B cell (primary cell): Measurements from ENCODE around the gene BIK.

Experiments used
- CTCF ChIP-seq: fragments of 200-600 bp; IDR thresholded peaks from one replicate; pipeline ENCODE4 v1.8.0; 2022; ENCODE audit warnings: antibody characterized with exemption, mild to moderate bottlenecking
- EZH2 ChIP-seq: IDR thresholded peaks from 2 replicates; pipeline ENCODE4 v1.6.1; 2012; ENCODE audit warnings: borderline replicate concordance, low read depth, mild to moderate bottlenecking, moderate library complexity, low read length; ENCODE audit not compliant: insufficient read depth, poor library complexity, severe bottlenecking

DNA sequence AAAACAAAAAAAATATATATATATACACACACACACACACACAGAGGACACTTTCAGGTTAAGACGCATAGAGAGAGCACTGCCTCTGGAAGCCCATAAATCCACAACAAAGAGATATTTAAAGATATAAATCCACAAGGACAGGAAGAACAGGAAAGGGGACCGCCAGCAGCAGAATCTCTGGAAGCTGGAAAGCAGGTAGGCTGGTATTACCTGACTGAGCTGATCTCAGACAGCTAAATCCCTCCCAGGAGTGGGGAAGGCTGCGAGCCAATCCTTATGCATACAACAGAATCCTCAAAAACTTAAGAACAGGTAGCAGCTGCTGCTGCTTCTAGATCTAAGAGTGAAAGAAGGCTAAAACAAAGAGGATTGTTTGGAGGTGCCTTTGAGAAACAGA lies 34.4 kb downstream of the BIK start:
- TF ChIP-seq CTCF (no peak), EZH2 (no peak)
